ENCODE data around the gene NDUFC1. TPM values are rescaled to one million over a fixed set of nuclear protein-coding genes. Genes with fewer than 3 reads are reported as not detected.

NDUFC1 gene
- total RNA-seq, 1 experiment from 2014 or later = 59.1 TPM

GRCh38 chr4:139311909-139312308 is 9.6 kb upstream of the NDUFC1 start:
- Histone ChIP-seq H3K18ac (ENCODE audit: insufficient read length, low read depth, low read length) (no peak overlapping the region), H3K79me2 (ENCODE audit: insufficient read depth, low read length) (peaks cover 63% of the 10 kb centered on the region), H3K14ac (ENCODE audit: insufficient read depth, low read length) (no peak overlapping the region), H2BK12ac (ENCODE audit: insufficient read length, low read depth, low read length) (no peak overlapping the region), H3K4me2 (ENCODE audit: insufficient read depth, insufficient read length, low read length) (no peak overlapping the region), H3K23ac (ENCODE audit: insufficient read length, low read depth, low read length) (no peak overlapping the region), H3K4me1 (ENCODE audit: insufficient read depth, low read length) (no peaks in the 10 kb centered on the region; the same call in 1 of the 2 replicates), H3T11ph (ENCODE audit: low read length) (no peak overlapping the region), H3K9me3 (ENCODE audit: control insufficient read depth, low read depth, low read length) (no peaks in the 10 kb centered on the region), H2BK5ac (ENCODE audit: insufficient read length, low read length) (no peak overlapping the region), H2AK5ac (ENCODE audit: insufficient read length, low read length) (no peak overlapping the region), H4K8ac (replicated peaks; ENCODE audit: insufficient read length, low read depth, low read length) (no peak overlapping the region), H4K5ac (ENCODE audit: insufficient read length, low read depth, low read length) (no peak overlapping the region), H2BK15ac (ENCODE audit: low read depth, low read length) (no peak overlapping the region), H4K20me1 (ENCODE audit: control insufficient read depth, insufficient read depth, insufficient read length) (no peaks in the 10 kb centered on the region), H3K27ac (ENCODE audit: insufficient read length, low read depth, low read length) (no peak overlapping the region), H3K27me3 (ENCODE audit: insufficient read depth, low read length) (no peaks in the 10 kb centered on the region), H2BK20ac (ENCODE audit: low read depth, low read length, poor library complexity, severe bottlenecking) (no peak overlapping the region), H3K56ac (ENCODE audit: insufficient read length, low read depth, low read length) (no peak overlapping the region), H3K9ac (ENCODE audit: extremely low read depth, insufficient read length, low read length) (no peak overlapping the region), H3K79me1 (ENCODE audit: insufficient read depth, low read depth, low read length, poor library complexity, severe bottlenecking) (no peaks in the 10 kb centered on the region), H2AFZ (ENCODE audit: low read length) (no peak overlapping the region), H4K91ac (ENCODE audit: insufficient read length, low read depth, low read length) (no peak overlapping the region), H2BK120ac (ENCODE audit: low read depth, low read length, poor library complexity, severe bottlenecking) (no peak overlapping the region), H3K23me2 (ENCODE audit: insufficient read length, low read depth, low read length, poor library complexity, severe bottlenecking) (no peaks in the 10 kb centered on the region), H3K4ac (ENCODE audit: low read depth, low read length) (no peak overlapping the region)
- Mint-ChIP-seq H3K4me3 (no peak overlapping the region), H3K4me1 (peaks cover 49 to 54% of the 10 kb centered on the region in 2 experiments), H3K36me3 (ENCODE audit: insufficient read depth in 1 of 3, low read depth in 3 of 3) (peaks cover 4 to 23% (median 8%) of the 10 kb centered on the region in 3 experiments; a peak in 6 of 7 replicates), H3K9me3 (no peaks in the 10 kb centered on the region), H3K27me3 (ENCODE audit: low read depth) (no peaks in the 10 kb centered on the region), H3K27ac (peak overlapping the region in 2 of 3 experiments; percentile 30 to 59; a peak in 2 of 7 replicates)
- no peak for DNase-seq
- TF ChIP-seq CTCF (conservative IDR thresholded peaks at IDR 0.05) = no peak
- no CpG with 5 or more reads among the region's 3 CpGs for WGBS (ENCODE audit: extremely low coverage, insufficient read length, low lambda C conversion rate)

Measured in H9 (cell line).